MM.1S (cell line): ENCODE measurements around the gene PPP3CB.

Experiments
- DNase-seq: peaks from one replicate; pipeline ENCODE4 v3.0.0-alpha.2; 2015
- H2AFZ ChIP-seq: fragments of 300-600 bp; sonication (generic); 2 replicates; pipeline ENCODE4 v1.6.0; 2016; ENCODE audit warnings: antibody characterized with exemption, low read length
- H3F3A ChIP-seq: fragments of 300-600 bp; sonication (generic); 2 replicates; pipeline ENCODE4 v1.6.1; 2016; ENCODE audit warnings: mild to moderate bottlenecking, antibody characterized with exemption, low read length, moderate library complexity, mixed read lengths; ENCODE audit not compliant: insufficient read depth
- H3K27ac ChIP-seq: fragments of 300-600 bp; sonication (generic); 2 replicates; pipeline ENCODE4 v1.5.1; 2016; ENCODE audit warnings: mild to moderate bottlenecking, low read length
- H3K27me3 ChIP-seq: fragments of 300-600 bp; sonication (generic); replicated peaks from 2 replicates; pipeline ENCODE4 v1.6.0; 2016; ENCODE audit warnings: low read length; ENCODE audit not compliant: insufficient read depth
- H3K36me3 ChIP-seq: fragments of 300-600 bp; sonication (generic); replicated peaks from 2 replicates; pipeline ENCODE4 v1.6.1; 2016; ENCODE audit warnings: mild to moderate bottlenecking, low read length, mixed read lengths; ENCODE audit not compliant: insufficient read depth
- H3K4me1 ChIP-seq: fragments of 300-600 bp; sonication (generic); 2 replicates; pipeline ENCODE4 v1.6.1; 2016; ENCODE audit warnings: low read length, mixed read lengths
- H3K4me2 ChIP-seq: fragments of 300-600 bp; sonication (generic); 2 replicates; pipeline ENCODE4 v1.6.0; 2016; ENCODE audit warnings: low read depth, low read length
- H3K4me3 ChIP-seq: fragments of 300-600 bp; sonication (generic); 2 replicates; pipeline ENCODE4 v1.5.1; 2016; ENCODE audit warnings: low read length, mixed read lengths
- H3K79me2 ChIP-seq: fragments of 300-600 bp; sonication (generic); 2 replicates; pipeline ENCODE4 v1.6.1; 2016; ENCODE audit warnings: mixed run types, low read length, mixed read lengths
- H3K9ac ChIP-seq: fragments of 300-600 bp; sonication (generic); 2 replicates; pipeline ENCODE4 v1.6.1; 2016; ENCODE audit warnings: low read length, mixed read lengths
- H3K9me2 ChIP-seq: fragments of 300-600 bp; sonication (generic); replicated peaks from 2 replicates; pipeline ENCODE4 v1.6.1; 2016; ENCODE audit warnings: mild to moderate bottlenecking, low read length, mixed read lengths; ENCODE audit not compliant: insufficient read depth
- H3K9me3 ChIP-seq: fragments of 300-600 bp; sonication (generic); replicated peaks from 2 replicates; pipeline ENCODE4 v1.6.1; 2016; ENCODE audit warnings: mild to moderate bottlenecking, low read length, mixed read lengths; ENCODE audit not compliant: insufficient read depth
- H4K20me1 ChIP-seq: fragments of 300-600 bp; sonication (generic); 2 replicates; pipeline ENCODE4 v1.6.1; 2016; ENCODE audit warnings: mild to moderate bottlenecking, low read length, moderate library complexity, mixed read lengths; ENCODE audit not compliant: insufficient read depth
- EZH2 ChIP-seq: fragments of 300-600 bp; sonication (generic); optimal IDR thresholded peaks from 2 replicates; pipeline ENCODE3; 2017; ENCODE audit warnings: low read depth, mild to moderate bottlenecking, antibody characterized with exemption, low read length, mixed read lengths
- EZH2phosphoT487 ChIP-seq: fragments of 300-600 bp; sonication (generic); IDR thresholded peaks from 2 replicates; pipeline ENCODE4 v1.6.1; 2018; ENCODE audit warnings: antibody characterized with exemption, low read length
- TF ChIP-seq, protein P1 (sequence below): fragments of 300-600 bp; sonication (generic); IDR thresholded peaks from 2 replicates; pipeline ENCODE4 v1.5.1; 2016; ENCODE audit warnings: antibody characterized with exemption, low read length, mixed read lengths

Gene PPP3CB

DNA sequence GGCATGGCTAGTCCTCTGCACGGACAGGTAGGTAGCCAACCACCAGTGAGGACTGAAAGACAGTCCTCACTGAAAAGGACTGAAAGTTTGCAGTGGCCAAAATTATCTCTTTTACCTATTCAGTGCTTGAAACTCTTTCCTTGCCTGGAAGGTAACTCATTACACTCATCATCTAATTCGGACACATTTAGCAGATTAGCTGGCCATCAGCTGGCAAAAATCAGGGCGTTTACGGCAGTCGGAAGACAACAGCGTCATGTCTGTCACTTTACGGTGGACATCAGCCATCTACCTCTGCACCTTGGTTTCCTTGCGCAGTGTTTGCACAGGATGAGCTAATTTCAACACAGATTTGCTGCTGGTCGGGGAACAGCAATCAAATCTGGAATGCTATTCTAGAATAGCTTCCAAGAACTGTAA lies 82.7 kb downstream of the PPP3CB start:
- no peaks in the 10 kb centered on the region for H3K9me3 ChIP-seq
- peaks cover 7% of the 10 kb centered on the region; the same call in 1 of the 2 replicates for H3K4me1 ChIP-seq
- peak; percentile 63 for DNase-seq
- peak overlapping the region; percentile 94 for H3K4me3 ChIP-seq
- no peaks in the 10 kb centered on the region for H3K27me3 ChIP-seq
- H3K36me3 ChIP-seq, result 0 out of 2 replicates have a peak, but pooled peaks cover under 1% of the 10 kb centered on the region
- peak overlapping the region; percentile 98 for H3K9ac ChIP-seq
- peaks cover 57% of the 10 kb centered on the region for H3K79me2 ChIP-seq
- H4K20me1 ChIP-seq, result peaks cover 1% of the 10 kb centered on the region; the same call in 1 of the 2 replicates
- peak overlapping the region; percentile 91 for H3K4me2 ChIP-seq
- H3F3A ChIP-seq, result peaks cover 14% of the 10 kb centered on the region
- no peak for TF ChIP-seq EZH2
- TF ChIP-seq EZH2phosphoT487, result no peak
- TF ChIP-seq, protein P1, sequence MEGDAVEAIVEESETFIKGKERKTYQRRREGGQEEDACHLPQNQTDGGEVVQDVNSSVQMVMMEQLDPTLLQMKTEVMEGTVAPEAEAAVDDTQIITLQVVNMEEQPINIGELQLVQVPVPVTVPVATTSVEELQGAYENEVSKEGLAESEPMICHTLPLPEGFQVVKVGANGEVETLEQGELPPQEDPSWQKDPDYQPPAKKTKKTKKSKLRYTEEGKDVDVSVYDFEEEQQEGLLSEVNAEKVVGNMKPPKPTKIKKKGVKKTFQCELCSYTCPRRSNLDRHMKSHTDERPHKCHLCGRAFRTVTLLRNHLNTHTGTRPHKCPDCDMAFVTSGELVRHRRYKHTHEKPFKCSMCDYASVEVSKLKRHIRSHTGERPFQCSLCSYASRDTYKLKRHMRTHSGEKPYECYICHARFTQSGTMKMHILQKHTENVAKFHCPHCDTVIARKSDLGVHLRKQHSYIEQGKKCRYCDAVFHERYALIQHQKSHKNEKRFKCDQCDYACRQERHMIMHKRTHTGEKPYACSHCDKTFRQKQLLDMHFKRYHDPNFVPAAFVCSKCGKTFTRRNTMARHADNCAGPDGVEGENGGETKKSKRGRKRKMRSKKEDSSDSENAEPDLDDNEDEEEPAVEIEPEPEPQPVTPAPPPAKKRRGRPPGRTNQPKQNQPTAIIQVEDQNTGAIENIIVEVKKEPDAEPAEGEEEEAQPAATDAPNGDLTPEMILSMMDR, result no peak
- H2AFZ ChIP-seq, result peak overlapping the region; percentile 82
- peak overlapping the region; percentile 95 for H3K27ac ChIP-seq
- H3K9me2 ChIP-seq, result no peaks in the 10 kb centered on the region

DNA sequence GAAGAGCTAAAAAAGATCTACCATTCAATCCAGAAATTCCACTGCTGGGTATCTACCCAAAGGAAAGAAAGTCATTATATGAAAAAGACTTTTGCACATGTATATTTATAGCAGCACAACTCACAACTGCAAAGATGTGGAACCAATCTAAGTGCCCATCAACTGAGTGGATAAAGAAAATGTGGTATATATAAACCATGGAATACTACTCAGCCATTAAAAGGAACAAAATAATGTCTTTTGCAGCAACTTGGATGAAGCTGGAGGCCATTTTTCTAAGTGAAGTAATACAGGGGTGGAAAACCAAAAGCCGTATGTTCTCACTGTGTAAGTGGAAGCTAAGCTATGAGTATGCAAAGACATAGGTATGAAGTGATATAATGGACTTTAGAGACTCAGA lies 84.9 kb downstream of the PPP3CB start:
- Histone ChIP-seq H3K36me3 (0 out of 2 replicates have a peak, but pooled peaks cover 4% of the 10 kb centered on the region), H3K27me3 (no peaks in the 10 kb centered on the region), H4K20me1 (peaks cover 3% of the 10 kb centered on the region; the same call in 1 of the 2 replicates)

DNA sequence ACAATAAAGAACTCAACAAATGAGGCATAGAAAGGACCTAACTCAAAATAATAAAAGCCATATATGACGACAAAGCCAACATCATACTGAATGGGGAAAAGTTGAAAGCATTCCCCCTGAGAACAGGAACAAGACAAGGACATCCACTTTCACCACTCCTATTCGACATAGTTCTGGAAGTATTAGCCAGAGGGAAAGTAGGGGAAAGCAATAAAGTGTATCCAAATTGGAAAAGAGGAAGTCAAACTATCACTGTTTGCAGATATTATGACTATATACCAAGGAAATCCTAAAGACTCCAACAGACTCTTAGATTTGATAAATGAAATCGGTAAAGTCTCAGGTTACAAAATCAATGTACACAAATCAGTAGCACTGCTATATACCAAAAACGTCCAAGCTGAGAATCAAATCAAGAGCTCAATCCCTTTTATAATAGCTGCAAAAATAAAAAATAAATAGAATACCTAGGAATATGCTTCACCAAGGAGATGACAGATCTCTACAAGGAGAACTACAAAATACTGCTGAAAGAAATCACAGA lies 86.8 kb downstream of the PPP3CB start:
- Histone ChIP-seq H3K9me3 (no peaks in the 10 kb centered on the region), H3K4me1 (no peaks in the 10 kb centered on the region), H3K4me3 (no peak overlapping the region), H2AFZ (no peak overlapping the region), H3K9ac (no peak overlapping the region), H3F3A (peaks cover 10% of the 10 kb centered on the region; the same call in 1 of the 2 replicates), H3K36me3 (0 out of 2 replicates have a peak, but pooled peaks cover 4% of the 10 kb centered on the region), H3K27ac (no peak overlapping the region), H4K20me1 (peaks cover 3% of the 10 kb centered on the region; the same call in 1 of the 2 replicates), H3K79me2 (peaks cover 97% of the 10 kb centered on the region), H3K27me3 (no peaks in the 10 kb centered on the region), H3K9me2 (no peaks in the 10 kb centered on the region), H3K4me2 (no peak overlapping the region)
- no peak for DNase-seq
- TF ChIP-seq, protein P1, result no peak
- no peak for TF ChIP-seq EZH2phosphoT487
- TF ChIP-seq EZH2, result no peak

More for the DNA sequence above, 84.9 kb downstream of the PPP3CB start:
- no peak overlapping the region for H3K9ac ChIP-seq
- H2AFZ ChIP-seq, result no peak overlapping the region
- H3K4me1 ChIP-seq, result peaks cover 7% of the 10 kb centered on the region; the same call in 1 of the 2 replicates
- no peak overlapping the region for H3K4me2 ChIP-seq
- no peak overlapping the region for H3K4me3 ChIP-seq
- no peak for TF ChIP-seq EZH2phosphoT487
- TF ChIP-seq, protein P1, result no peak
- no peak for TF ChIP-seq EZH2
- H3F3A ChIP-seq, result peaks cover 14% of the 10 kb centered on the region
- no peaks in the 10 kb centered on the region for H3K9me2 ChIP-seq
- H3K79me2 ChIP-seq, result peaks cover 79% of the 10 kb centered on the region
- no peak for DNase-seq
- H3K9me3 ChIP-seq, result no peaks in the 10 kb centered on the region
- no peak overlapping the region for H3K27ac ChIP-seq
